ENCODE results near the gene SSBP2. TPM values are rescaled to one million over a fixed set of nuclear protein-coding genes. Genes with fewer than 3 reads are reported as not detected.
"Not testable (repeated sequence)": the region's sequence is repeated elsewhere in the genome, so short reads cannot be mapped to it uniquely, and the experiment has no call there.

The SSBP2 gene
- total RNA-seq, 4 donors from 2014 or later: 54.1 to 136 (median 69.8) TPM

GRCh38 chr5:81607693-81608092 lies 143.2 kb downstream of the SSBP2 start:
- H3K4me3 ChIP-seq: no peak overlapping the region
- H3K9me3 ChIP-seq: no peaks in the 10 kb centered on the region
- H3K36me3 ChIP-seq: peaks cover 13% of the 10 kb centered on the region
- no peak for TF ChIP-seq POLR2AphosphoS5 (IDR thresholded peaks at IDR 0.05)
- TF ChIP-seq CTCF (IDR thresholded peaks at IDR 0.05): no peak
- TF ChIP-seq EP300 (IDR thresholded peaks at IDR 0.05): no peak
- TF ChIP-seq POLR2A (IDR thresholded peaks at IDR 0.05): no peak
- no peak overlapping the region for H3K27ac ChIP-seq
- DNase-seq (ENCODE audit: low spot score in 2 of 2): no peak
- no peaks in the 10 kb centered on the region for H3K27me3 ChIP-seq
- WGBS: 89% methylated on average over 1 of the region's 1 CpG
- H3K4me1 ChIP-seq: no peaks in the 10 kb centered on the region

- 95% methylated on average over 2 of the region's 2 CpGs for WGBS
These were observed 144.7 kb downstream of the SSBP2 start for GRCh38 chr5:81606150-81606549.

GRCh38 chr5:81605299-81605698 lies 145.6 kb downstream of the SSBP2 start:
- H3K4me1 ChIP-seq: no peaks in the 10 kb centered on the region
- 93% methylated on average over 2 of the region's 2 CpGs for WGBS
- DNase-seq (ENCODE audit: low spot score in 2 of 2): no peak
- H3K27ac ChIP-seq: no peak overlapping the region
- TF ChIP-seq POLR2A (IDR thresholded peaks at IDR 0.05): no peak
- no peak for TF ChIP-seq CTCF (IDR thresholded peaks at IDR 0.05)
- TF ChIP-seq EP300 (IDR thresholded peaks at IDR 0.05): no peak
- no peak for TF ChIP-seq POLR2AphosphoS5 (IDR thresholded peaks at IDR 0.05)
- no peaks in the 10 kb centered on the region for H3K9me3 ChIP-seq
- H3K27me3 ChIP-seq: no peaks in the 10 kb centered on the region
- H3K4me3 ChIP-seq: no peak overlapping the region
- peaks cover 13% of the 10 kb centered on the region for H3K36me3 ChIP-seq

More at GRCh38 chr5:81606150-81606549, 144.7 kb downstream of the SSBP2 start:
- no peaks in the 10 kb centered on the region for H3K4me1 ChIP-seq
- no peak for TF ChIP-seq POLR2A (IDR thresholded peaks at IDR 0.05)
- no peak for TF ChIP-seq CTCF (IDR thresholded peaks at IDR 0.05)
- H3K27me3 ChIP-seq: no peaks in the 10 kb centered on the region
- peaks cover 13% of the 10 kb centered on the region for H3K36me3 ChIP-seq
- no peaks in the 10 kb centered on the region for H3K9me3 ChIP-seq
- H3K27ac ChIP-seq: no peak overlapping the region
- no peak for DNase-seq (ENCODE audit: low spot score in 2 of 2)
- no peak overlapping the region for H3K4me3 ChIP-seq

GRCh38 chr5:81604193-81604592 lies 146.7 kb downstream of the SSBP2 start:
- Histone ChIP-seq H3K4me3 (no peak overlapping the region), H3K27ac (no peak overlapping the region), H3K36me3 (peaks cover 11% of the 10 kb centered on the region), H3K27me3 (no peaks in the 10 kb centered on the region), H3K4me1 (no peaks in the 10 kb centered on the region), H3K9me3 (no peaks in the 10 kb centered on the region)
- no peak for DNase-seq (ENCODE audit: low spot score in 2 of 2)
- TF ChIP-seq POLR2A (IDR thresholded peaks at IDR 0.05): no peak
- TF ChIP-seq POLR2AphosphoS5 (IDR thresholded peaks at IDR 0.05): no peak
- no peak for TF ChIP-seq CTCF (IDR thresholded peaks at IDR 0.05)
- no peak for TF ChIP-seq EP300 (IDR thresholded peaks at IDR 0.05)

- 98% methylated on average over 1 of the region's 1 CpG for WGBS
- TF ChIP-seq CTCF (IDR thresholded peaks at IDR 0.05) (no peak), POLR2A (IDR thresholded peaks at IDR 0.05) (no peak), EP300 (IDR thresholded peaks at IDR 0.05) (no peak), POLR2AphosphoS5 (IDR thresholded peaks at IDR 0.05) (no peak)
- H3K27ac ChIP-seq: no peak overlapping the region
These were observed 149.0 kb downstream of the SSBP2 start for GRCh38 chr5:81601919-81602318.

GRCh38 chr5:81592085-81592484 lies 158.8 kb downstream of the SSBP2 start:
- not testable (repeated sequence) for H3K27me3 ChIP-seq; H3K9me3 ChIP-seq; DNase-seq (ENCODE audit: low spot score in 2 of 2); H3K27ac ChIP-seq; H3K4me1 ChIP-seq; H3K36me3 ChIP-seq; H3K4me3 ChIP-seq
- WGBS: 100% methylated on average over 10 of the region's 10 CpGs

More at GRCh38 chr5:81601919-81602318, 149.0 kb downstream of the SSBP2 start:
- Histone ChIP-seq H3K27me3 (no peaks in the 10 kb centered on the region), H3K9me3 (no peaks in the 10 kb centered on the region), H3K4me1 (no peaks in the 10 kb centered on the region), H3K36me3 (peaks cover 13% of the 10 kb centered on the region), H3K4me3 (no peak overlapping the region)
- DNase-seq (ENCODE audit: low spot score in 2 of 2): no peak

All from suprapubic skin (tissue), 4 donors.